ENCODE results near the gene FASTK.

- TF ChIP-seq, protein P1, sequence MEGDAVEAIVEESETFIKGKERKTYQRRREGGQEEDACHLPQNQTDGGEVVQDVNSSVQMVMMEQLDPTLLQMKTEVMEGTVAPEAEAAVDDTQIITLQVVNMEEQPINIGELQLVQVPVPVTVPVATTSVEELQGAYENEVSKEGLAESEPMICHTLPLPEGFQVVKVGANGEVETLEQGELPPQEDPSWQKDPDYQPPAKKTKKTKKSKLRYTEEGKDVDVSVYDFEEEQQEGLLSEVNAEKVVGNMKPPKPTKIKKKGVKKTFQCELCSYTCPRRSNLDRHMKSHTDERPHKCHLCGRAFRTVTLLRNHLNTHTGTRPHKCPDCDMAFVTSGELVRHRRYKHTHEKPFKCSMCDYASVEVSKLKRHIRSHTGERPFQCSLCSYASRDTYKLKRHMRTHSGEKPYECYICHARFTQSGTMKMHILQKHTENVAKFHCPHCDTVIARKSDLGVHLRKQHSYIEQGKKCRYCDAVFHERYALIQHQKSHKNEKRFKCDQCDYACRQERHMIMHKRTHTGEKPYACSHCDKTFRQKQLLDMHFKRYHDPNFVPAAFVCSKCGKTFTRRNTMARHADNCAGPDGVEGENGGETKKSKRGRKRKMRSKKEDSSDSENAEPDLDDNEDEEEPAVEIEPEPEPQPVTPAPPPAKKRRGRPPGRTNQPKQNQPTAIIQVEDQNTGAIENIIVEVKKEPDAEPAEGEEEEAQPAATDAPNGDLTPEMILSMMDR (IDR thresholded peaks at IDR 0.05 in 2 of 3, conservative IDR thresholded peaks at IDR 0.05 in 1 of 3; ENCODE audit: borderline replicate concordance in 1 of 3, insufficient read depth in 1 of 3, low read depth in 2 of 3, low read length in 2 of 3): no peak
- TF ChIP-seq POLR2A (IDR thresholded peaks at IDR 0.05; ENCODE audit: borderline replicate concordance, extremely low read depth, insufficient read depth, insufficient read length) (no peak), RAD21 (IDR thresholded peaks at IDR 0.05; ENCODE audit: low read depth) (no peak), ZBTB33 (IDR thresholded peaks at IDR 0.05; ENCODE audit: extremely low read depth, insufficient replicate concordance, low read length) (no peak), CEBPB (IDR thresholded peaks at IDR 0.05; ENCODE audit: low read depth) (no peak)
Measured at GRCh38 chr7:151117565-151117964, 37.0 kb upstream of the FASTK start.

All from HCT116 (cell line).